Tongue (tissue), 2 donors: Measurements from ENCODE around the gene BEST4. TPM values are rescaled to one million over a fixed set of nuclear protein-coding genes. Genes with fewer than 3 reads are reported as not detected.
"Not testable (repeated sequence)": the region's sequence is repeated elsewhere in the genome, so short reads cannot be mapped to it uniquely, and the experiment has no call there.

Experiments
- DNase-seq: peaks from one replicate; pipeline ENCODE4 v3.0.0-alpha.2; 2015
- total RNA-seq: library from RNA; depleted of rRNA; stranded (reverse); fragments of >200 nt; gene quantifications from one replicate; pipeline ENCODE4 v1.2.3, GENCODE V29; 2014

The BEST4 gene
- total RNA-seq, 1 donor from 2014 or later: 0.21 TPM

DNA sequence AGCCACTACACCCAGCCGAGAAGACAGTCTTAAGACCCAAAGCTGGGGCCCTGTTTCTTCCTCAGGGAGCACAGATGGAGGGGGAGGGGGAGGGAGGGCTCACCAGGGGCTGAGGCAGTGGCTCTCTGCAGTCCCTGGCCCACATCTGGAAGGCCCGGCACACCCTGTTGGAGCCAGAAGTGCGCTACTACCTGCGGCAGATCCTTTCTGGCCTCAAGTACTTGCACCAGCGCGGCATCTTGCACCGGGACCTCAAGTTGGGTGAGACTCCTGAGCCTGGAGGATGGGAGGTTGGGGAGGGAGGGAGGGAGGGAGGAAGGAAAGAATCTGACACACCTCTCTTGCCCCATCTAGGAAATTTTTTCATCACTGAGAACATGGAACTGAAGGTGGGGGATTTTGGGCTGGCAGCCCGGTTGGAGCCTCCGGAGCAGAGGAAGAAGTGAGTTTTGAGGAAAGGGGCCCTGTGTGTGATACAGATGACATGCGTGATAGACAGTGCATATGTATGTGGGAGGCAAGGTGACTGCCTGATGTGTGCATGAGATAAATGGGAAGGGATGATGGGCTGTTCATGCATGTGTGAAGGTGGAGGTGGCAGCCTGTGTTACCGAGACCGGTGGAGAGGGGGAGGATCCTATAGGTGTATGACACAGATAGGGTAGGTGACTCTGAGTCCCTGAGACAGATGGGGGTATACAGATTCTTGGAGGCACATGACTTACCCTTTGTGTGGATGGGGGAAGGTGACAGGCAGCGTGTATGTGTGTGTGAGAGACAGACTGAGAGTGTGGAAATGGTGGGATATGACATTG, 13.7 kb upstream of the BEST4 start:
- DNase-seq: no peak

DNA sequence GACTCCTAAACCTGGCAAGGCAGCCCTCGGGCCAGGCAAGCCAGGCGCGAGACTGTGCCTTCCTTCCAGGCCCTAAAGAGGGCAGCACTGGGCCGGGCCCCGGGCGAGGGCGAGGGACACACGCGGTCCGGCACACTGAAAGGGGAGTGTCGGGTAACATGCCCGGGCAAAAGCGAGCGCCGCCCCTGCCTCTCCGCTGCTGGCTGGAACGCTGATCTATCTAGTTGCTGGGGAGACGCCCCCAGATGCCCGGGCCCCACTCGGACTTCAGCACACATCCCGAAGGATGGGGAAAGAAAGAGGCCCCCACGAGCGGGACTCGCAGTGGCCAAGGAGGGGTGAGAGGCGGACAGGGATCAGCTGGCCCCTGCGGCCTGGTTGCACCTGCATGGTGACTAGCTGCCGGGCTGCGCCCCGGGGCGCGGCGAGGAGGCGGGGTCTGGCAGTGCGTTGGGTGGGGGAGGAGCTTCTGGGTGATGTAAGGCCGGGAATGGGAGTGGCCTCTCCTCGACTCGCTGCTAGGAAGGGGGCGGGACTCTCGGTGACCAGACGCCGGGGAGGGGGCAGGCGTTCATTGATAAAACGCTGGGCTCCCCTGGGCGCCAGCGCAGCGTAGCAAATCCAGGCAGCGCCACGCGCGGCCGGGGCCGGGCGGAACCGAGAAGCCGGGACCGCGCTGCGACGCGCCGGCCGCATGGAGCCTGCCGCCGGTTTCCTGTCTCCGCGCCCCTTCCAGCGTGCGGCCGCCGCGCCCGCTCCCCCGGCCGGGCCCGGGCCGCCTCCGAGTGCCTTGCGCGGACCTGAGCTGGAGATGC, 12.0 kb upstream of the BEST4 start, which contains the start of gene PLK3:
Gene PLK3, plus strand, starts transcription at position 608 of the 815 bp plus-strand sequence. Its CDS starts 87 bp downstream, at position 695.
- DNase-seq: peak; percentile 99

DNA sequence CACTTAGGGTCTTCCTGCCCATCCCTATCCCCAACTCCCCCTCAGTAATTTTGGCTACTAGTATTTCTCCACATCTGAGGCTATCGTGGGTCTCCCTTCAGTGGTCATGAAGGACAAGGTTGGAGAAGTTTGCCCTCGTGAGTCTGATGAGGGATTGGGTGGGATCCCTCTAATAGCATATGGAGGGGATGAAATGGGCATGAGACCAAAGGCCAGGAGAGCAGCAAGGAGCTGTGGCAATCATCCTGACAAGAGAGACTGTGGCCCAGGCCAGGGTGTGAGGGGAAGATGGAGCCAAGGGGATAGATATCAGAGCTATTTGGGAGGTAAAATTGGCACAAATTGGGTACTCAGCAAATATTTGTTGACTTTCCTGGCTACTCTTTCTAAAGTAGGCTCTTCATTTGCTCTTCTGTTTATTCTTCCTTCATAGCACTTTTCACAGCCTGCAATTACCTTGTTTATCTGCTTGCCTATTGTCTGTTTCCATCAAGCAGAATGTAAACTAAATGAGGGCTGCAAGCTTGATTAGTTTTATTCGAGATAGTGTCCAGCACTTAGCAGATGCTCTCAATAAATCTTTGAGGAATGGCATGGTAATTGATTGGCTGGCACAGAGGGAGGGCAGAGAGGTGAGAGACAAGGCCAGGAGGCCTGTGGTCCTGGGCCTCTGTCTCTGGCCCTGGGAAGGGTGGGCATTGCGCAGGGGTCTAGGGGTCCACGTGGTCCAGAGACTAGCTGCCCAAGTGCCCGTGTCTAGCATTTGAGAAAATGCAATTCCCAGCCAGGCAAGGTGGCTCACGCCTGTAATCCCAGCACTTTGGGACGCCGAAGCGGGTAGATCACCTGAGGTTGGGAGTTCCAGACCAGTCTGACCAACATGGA, 10.8 kb upstream of the BEST4 start:
- DNase-seq: no peak

DNA sequence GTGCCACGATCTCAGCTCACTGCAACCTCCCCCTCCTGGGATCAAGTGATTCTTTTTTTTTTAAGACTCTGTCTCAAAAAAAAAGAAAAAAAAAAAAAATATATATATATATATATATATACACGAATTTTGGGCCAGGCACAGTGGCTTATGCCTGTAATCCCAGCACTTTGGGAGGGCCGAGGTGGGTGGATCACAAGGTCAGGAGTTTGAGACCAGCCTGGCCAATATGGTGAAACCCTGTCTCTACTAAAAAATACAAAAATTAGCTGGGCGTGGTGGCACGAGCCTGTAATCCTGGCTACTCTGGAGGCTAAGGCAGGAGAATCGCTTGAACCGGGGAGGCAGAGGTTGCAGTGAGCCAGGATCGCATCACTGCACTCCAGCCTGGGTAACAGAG, 9.9 kb upstream of the BEST4 start:
- not testable (repeated sequence) for DNase-seq

DNA sequence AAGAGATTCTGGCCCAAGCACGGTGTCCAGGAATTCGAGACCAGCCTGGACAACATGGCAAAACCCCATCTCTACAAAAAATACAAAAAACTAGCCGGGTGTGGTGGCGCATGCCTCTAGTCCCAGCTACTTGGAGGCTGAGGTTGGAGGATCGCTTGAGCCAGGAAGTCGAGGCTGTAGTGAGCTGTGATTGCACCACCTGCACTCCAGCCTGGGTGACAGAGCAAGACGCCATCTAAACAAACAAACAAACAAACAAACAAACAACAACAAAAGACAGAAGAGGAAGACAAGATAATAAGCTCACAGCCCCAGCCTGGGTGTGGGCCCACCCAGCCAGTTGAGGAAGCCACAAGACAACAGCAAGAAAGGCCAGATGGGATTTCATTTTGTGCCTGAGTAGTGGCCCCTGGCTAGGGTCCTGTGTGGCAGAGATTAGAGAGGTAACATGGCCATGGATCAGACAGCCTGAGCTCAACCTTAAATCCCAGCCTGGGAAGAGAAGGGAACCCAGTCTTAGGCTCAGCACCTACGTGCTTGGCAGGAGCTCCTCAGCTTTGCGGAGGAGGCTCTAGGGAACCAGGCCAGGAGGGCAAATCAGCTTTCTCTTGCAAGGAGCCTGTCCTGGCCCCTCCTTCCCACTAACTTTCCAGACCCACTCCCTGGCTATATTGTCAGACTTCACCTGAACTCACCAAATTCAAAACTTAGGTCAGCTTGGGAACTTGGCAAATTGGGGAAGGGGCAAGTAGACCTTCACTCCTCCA, 4.9 kb upstream of the BEST4 start:
- DNase-seq: no peak

DNA sequence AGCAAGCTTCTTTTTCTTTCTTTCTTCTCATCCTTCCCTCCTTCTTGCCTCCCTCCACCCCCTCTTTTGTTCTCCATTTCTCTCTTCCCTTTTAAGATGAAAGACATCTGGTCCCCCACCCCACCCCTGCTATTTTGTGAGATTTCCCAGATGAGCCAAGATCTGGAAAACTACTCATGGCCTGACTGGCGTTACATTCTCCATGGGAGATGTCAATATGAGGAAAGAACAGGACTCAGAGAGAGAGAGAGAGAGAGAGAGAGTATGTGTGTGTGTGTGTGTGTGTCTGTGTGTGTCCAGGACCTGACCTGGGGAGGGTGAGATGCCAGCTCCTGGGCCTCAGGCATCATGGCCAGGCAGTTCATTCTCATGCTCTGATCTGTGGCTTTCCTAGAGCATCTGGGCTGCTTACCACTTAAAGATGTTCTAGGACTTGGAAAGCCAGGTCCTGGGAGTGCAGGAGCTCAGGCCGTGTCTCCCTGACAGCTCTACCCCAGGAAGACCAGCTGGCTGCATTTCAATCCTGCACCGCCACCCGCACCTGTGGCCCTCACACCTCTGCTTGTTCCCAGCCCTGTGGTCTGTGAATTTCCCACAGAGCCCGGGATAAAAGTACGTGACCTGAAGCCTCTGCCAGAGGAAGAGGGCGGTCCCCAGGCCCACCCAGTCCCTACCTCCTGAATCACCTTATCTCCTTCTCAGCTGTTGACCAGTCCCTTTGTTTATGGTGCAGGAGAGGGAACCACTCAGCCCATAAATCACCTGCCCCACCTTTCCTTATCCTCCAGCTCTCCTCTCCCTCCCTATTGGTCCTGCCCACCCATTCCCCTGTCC, 3.2 kb upstream of the BEST4 start:
- peak; percentile 55 for DNase-seq

DNA sequence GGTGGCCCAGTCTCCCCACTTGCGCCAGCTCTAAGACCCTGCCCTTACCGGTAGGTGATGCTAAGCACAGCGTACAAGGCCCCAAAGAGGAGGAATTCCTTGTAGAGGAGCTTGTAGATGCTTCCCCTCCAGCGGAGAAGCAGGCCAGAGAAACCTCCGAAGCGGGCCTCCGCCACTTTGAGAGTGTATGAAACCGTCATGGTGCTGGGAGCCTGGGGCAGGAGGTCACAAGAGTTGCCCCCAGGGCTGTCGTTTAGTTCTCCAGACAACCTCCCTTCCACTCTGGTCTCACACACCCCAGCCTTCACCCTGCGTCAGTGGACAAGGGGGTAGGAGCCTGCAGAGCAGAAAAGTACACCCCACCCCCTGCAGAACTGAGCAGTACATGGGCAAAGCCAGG, 464 bp downstream of the BEST4 start:
- no peak for DNase-seq

DNA sequence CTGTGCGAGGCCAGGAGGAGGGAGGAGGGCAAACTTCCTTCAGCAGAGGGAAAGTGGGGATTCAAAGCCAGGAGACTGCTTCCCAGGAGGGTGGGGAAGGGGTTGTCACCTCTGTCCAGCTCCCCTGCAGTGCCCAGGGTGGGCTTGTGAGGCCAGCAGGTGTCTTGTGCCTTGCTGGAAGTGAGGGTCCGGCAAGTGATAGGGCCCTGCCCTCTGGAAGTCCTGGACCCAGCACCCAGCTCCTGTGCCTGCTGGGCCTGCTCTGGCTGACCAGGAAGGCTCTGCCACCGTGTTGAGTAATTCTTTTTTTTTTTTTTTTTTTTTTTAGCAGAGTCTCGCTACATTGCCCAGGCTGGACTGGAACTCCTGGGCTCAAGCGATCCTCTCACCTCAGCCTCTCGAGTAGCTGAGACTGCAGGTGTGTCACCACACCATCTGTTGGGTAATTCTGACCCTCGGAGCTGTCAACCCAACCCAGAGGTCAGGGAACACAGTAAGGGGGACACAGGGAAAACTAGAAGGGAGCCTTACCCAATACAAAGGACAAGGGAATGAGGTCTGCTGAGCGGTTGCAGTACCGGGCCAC, 1.0 kb downstream of the BEST4 start:
- DNase-seq: no peak

DNA sequence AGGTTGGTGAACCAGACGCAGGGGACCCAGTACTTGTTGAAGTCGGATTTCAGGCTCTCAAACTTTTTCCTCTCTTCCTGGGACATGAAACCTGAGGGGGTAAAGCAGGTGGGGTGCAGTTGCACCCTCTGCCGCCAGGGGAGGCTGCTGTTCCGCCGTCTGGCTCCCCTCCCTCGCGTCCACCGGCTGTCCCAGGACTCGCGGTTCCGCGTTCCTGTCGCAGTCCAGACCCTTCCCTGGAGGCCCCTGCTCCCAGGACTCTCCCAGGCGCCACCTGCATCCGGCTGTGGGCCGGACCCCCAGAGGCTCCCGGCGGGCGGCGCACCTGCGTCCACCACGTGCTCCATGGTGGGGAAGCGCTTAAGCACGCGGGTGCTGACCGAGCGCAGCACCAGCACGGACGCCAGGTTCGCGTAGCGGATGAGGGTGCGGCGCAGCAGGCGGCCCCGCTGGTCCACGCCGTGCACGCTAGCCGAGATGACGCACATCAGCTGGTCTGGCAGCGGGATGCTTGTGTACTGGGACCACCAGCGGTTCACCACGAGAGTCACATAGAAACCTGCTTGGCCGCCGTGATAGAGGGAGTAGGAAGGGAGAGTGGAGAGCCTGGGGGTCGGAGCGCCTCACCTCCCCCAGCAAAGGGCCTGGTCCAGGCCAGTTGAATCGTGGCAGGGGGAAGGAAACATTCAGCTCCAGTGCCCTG, 1.7 kb downstream of the BEST4 start:
- peak; percentile 81 for DNase-seq

DNA sequence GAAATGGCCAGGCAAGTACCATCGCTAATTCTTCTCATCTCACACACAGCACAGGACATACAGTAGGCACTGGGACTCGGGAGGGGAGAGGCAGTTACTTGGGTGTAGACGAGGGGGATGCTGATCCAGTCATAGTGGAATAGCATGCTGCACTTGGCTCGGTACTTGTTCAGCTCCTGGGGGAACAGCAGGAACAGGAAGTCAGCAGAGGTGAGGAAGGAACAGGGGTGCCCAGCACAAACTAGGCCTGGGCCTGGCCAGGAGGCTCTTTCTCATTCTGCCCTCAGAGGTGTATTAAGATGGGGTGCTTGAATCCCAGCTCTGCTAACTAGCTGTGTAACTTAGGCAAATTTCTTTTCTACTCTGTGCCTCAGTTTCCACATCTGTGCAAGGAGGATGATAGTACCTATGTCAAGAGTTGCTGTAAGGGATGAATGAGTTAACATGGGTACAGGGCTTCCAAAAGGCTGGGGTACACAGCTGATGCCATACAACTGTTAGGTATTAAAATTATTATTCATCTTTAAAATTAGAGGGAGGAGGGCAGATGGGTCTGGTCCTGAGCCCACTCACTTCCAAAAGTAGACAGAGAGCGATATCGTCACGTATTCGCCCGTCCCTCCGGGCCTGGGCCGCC, 2.4 kb downstream of the BEST4 start:
- no peak for DNase-seq

DNA sequence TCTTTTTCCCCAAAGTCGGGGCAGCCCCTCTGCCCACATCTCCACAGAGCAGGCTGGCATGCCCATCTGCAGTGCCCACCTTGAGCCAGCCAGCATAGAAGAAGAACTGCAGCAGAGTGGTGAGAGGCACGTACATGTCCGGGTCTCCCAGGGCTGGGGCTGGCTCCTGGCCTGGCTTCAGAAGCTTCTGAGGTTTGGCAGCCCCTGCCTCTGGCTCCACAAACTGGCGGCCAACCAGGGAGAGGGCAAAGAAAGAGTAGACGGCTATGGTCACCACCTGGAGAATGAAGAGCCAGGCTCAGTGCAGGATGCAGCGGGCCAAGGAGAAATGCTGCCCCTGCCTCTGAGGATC, 3.0 kb downstream of the BEST4 start:
- no peak for DNase-seq

DNA sequence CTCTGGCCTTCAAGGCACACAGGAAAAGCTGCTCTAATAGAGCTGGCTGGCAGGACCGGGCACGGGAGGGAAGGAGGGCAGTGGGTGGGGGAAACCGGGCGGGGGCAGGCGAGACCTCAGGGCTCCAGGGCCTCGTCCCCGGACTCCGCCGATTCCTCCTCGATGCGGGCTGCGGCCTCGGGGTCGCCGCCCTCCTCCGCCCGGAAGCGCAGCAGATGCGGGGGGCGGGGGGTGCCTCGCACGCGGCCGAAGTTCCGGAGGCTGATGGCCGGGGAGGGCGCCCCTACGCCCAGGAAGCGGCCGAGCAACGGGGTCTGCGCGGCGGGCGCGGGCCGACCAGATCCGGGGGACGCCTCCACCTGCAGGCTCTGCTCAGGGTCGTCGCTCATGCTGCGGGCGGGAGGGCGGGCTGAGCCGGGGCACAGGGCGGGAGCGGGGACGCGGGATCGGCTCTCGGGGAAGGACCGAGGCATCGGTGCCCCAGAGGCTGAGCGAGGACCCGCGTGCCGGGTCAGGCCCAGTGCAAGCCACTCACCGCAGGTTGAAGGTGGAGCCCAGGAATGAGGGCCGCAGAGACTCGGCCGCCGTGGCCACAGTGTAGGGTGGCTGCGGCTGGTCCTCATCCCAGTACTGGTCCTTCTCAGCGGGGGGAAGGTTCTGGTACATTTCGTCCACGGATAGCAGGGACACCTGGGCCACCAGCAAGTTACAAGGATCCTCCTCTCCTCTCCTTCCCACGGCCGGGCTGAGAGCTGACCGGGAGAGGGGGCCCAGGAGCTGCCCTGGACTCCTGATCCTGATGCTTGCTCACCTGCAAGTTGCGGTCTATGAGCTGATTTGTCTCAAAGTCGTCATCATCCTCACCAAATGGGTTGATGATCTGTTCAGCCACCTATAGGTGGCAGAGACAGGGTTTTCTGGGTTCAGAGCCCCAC, 3.6 kb downstream of the BEST4 start:
- peak; percentile 39 for DNase-seq

DNA sequence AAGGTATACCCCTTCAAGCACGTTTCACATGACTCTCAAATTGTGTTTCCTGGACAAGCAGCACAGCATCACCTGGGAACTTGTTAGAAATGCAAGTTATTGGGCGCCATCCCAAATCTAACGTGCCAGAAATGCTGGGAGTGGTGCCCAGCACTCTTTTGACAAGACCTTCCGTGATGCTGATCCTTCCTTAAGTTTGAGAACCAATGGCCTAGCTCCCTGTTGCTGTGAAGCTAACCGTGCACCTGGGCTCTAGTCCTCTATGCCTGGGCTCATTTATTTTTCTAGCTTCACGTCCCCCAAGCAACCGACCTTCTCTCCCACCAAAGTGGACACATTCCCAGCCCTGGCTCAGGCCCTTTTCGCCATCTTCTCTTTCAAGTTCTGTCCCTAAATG, 4.3 kb downstream of the BEST4 start:
- DNase-seq: peak; percentile 40

DNA sequence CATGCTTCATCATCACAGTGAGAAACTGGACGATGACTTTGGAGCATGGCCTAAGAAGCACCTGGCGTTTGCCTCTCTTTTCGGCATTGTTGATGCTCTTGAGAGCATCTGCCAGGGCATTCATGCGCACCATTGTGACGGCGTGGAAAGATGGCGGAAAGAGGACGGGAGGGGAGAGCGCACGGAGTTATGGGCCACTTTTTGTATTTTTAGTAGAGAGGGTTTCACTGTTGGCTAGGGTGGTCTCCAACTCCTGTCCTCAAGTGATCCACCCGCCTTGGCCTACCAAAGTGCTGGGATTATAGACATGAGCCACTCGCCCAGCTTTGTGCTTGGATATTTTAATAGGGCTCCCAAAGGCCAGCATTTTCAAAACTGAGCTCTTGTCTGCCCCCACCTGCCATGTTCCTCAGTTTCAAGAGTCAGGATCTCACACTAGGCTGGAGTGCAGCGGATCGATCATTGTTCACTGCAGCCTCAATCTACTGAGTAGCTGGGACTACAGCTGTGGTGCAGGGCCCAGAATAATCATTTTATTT, 7.3 kb downstream of the BEST4 start:
- no peak for DNase-seq

DNA sequence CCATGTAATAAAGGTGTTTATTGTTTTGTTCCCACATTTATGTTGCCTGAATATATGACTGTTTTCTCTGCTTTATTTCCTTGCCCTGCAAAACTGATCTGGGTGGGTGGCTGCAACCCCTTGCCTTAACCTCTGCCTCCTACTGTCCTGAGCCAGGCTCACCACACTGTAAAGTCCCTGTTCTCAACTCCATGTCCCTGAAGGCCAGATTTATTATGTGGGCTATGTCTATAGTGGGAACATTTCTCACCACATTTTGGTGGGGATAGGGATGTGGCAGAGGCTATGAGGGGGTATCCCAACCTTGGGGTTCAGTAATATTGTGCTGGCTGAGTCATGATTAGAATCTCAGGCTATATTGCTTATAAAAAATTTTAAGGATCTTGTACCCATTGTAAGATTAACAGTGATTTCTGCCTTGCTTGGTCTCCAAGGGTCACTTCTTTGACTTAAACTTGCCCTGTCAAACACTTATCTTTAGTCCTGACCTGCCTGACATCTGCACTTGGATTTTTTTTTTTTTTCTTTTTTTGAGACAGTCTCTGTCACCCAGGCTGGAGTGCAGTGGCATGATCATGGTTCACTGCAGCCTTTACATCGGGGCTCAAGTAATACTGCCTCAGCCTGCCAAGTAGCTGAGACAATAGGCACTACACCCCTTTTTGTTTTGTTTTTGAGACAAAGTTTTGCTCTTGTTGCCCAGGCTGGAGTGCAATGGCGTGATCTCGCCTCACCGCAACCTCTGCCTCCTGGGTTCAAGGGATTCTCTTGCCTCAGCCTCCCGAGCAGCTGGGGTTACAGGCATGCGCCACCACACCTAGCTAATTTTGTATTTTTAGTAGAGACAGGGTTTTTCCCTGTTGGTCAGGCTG, 9.0 kb downstream of the BEST4 start:
- DNase-seq: no peak

DNA sequence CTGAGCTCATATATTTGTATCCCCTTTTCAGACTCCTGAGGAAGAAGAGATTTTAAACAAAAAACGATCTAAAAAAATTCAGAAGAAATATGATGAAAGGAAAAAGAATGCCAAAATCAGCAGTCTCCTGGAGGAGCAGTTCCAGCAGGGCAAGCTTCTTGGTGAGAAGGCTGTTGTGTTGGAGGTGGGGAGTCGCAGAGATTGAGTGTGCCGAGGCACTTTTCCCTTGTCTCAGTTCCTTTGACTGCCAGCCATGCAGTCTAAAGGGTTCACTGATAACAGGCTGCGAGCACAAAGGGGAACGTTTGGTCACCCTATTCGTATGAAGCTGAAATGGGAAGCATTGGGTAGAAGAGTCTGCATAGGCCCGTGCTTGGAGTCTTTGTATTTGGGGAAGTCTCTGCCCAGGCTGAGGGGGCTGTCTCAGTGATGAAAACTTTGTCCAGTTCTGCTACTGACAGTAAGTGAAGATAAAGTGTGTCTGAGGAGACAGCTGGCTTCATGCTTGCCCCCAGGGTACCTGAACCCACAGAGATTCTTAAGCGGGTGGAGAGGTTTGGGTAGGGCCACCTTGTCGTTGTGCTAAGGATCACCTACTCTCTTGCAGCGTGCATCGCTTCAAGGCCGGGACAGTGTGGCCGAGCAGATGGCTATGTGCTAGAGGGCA, 9.9 kb downstream of the BEST4 start:
- DNase-seq: no peak
